Testis (tissue), 2 donors: ENCODE data around the gene STK35.

ENCODE experiments used
- POLR2A ChIP-seq: fragments of 450-650 bp; IDR thresholded peaks from one replicate; pipeline ENCODE4 v1.6.1; 2017; ENCODE audit warnings: antibody characterized with exemption, mild to moderate bottlenecking, moderate library complexity
- TF ChIP-seq, protein P1 (sequence below), 3 experiments: fragments of 450-650 bp in 2 of 3; fragments of 200-600 bp in 1 of 3; sonication (generic) in 1 of 3; IDR thresholded peaks; one replicate each; pipeline ENCODE4 v1.5.1; 2016 to 2019; ENCODE audit warnings: antibody characterized with exemption in 3 of 3, mild to moderate bottlenecking in 2 of 3, moderate library complexity in 1 of 3

DNA sequence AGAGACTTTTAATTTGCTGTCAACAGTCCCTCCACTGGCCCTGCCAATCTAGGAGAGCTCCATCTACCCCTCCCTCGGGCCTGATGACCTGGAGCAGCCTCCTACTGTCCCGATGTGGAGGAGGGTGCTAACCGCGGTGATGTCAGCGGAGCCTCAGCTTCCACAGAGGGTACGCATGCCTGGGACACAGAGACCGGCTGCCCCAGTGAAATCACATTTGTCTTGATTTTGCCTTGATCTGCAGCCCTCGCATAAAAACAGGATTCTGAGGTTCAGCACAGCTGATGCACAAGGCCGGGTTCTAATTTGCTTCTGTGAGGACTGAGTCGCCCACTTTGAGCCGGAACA, 77.6 kb downstream of the STK35 start:
- TF ChIP-seq POLR2A = no peak
- TF ChIP-seq, protein P1, sequence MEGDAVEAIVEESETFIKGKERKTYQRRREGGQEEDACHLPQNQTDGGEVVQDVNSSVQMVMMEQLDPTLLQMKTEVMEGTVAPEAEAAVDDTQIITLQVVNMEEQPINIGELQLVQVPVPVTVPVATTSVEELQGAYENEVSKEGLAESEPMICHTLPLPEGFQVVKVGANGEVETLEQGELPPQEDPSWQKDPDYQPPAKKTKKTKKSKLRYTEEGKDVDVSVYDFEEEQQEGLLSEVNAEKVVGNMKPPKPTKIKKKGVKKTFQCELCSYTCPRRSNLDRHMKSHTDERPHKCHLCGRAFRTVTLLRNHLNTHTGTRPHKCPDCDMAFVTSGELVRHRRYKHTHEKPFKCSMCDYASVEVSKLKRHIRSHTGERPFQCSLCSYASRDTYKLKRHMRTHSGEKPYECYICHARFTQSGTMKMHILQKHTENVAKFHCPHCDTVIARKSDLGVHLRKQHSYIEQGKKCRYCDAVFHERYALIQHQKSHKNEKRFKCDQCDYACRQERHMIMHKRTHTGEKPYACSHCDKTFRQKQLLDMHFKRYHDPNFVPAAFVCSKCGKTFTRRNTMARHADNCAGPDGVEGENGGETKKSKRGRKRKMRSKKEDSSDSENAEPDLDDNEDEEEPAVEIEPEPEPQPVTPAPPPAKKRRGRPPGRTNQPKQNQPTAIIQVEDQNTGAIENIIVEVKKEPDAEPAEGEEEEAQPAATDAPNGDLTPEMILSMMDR (IDR thresholded peaks at IDR 0.05) = no peak
